HG02973 (cell line): ENCODE measurements around the gene FXN.

Experiments used
- ATAC-seq: cut with Tn5 transposase; IDR thresholded peaks from one replicate; pipeline ENCODE4 v1.9.1; 2021; ENCODE audit warnings: moderate library complexity; ENCODE audit not compliant: unreplicated experiment

Gene FXN

GRCh38 chr9:69137311-69137710 lies 101.8 kb downstream of the FXN start:
- ATAC-seq = no peak

- no peak for ATAC-seq
These were observed 104.0 kb downstream of the FXN start for GRCh38 chr9:69139596-69139995.

DNA sequence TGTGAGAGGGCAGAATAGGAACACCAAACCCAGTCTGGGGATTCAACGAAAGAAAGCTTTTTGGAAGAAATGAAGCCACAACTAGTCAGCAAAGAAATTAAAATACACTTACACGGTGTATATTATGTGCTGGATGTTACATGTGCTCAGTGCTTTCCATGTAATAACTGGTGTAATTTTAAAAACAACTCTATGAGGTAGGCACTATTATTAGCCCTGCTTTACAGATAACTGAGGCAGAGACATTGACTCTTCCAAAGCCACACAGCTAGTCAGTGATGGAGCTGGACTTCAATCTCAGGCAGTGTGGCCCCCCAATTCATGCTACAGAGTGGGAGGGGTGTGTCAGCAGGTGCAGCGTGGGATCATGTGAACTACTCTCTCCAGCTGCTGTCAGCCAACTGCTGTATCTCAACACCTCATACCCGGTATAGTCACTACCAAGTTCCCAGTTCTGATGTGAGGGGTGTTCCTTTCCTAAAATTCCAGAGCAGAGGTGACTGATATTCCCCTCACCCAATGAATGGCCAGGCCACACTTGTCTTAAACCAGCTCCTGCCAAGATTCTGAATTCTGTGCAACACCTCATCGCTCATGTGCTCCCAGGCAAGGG lies 104.7 kb downstream of the FXN start:
- ATAC-seq = no peak

GRCh38 chr9:69141851-69142250 lies 106.3 kb downstream of the FXN start:
- no peak for ATAC-seq

GRCh38 chr9:69143291-69143690 lies 107.7 kb downstream of the FXN start:
- ATAC-seq = no peak

GRCh38 chr9:69145144-69145715 lies 109.7 kb downstream of the FXN start:
- no peak for ATAC-seq

- no peak for ATAC-seq
These were observed 111.7 kb downstream of the FXN start for GRCh38 chr9:69147041-69147834.

- no peak for ATAC-seq
These were observed 113.8 kb downstream of the FXN start for GRCh38 chr9:69149321-69149807.
